Progenitor cell of endocrine pancreas (in vitro differentiated cells): ENCODE data around the gene NWD2. TPM values are rescaled to one million over a fixed set of nuclear protein-coding genes. Genes with fewer than 3 reads are reported as not detected.

Source experiments
- DNase-seq: peaks from one replicate; pipeline ENCODE4 v3.0.0; 2021; ENCODE audit warnings: low spot score; ENCODE audit not compliant: unreplicated experiment
- H3K27ac Mint-ChIP-seq: 2 replicates; pipeline ENCODE4 v1.8.0; 2021; ENCODE audit warnings: mild to moderate bottlenecking, moderate library complexity, mixed read lengths
- H3K27me3 Mint-ChIP-seq: 2 replicates; pipeline ENCODE4 v1.8.0; 2021; ENCODE audit warnings: mixed read lengths
- H3K36me3 Mint-ChIP-seq: 2 replicates; pipeline ENCODE4 v1.8.0; 2022; ENCODE audit warnings: mixed read lengths; ENCODE audit not compliant: insufficient read depth
- H3K4me1 Mint-ChIP-seq: 2 replicates; pipeline ENCODE4 v1.8.0; 2021; ENCODE audit warnings: low read depth, mixed read lengths
- H3K4me3 Mint-ChIP-seq: 2 replicates; pipeline ENCODE4 v1.8.0; 2021; ENCODE audit warnings: low read depth, mild to moderate bottlenecking, moderate library complexity, mixed read lengths
- H3K9me3 Mint-ChIP-seq: 2 replicates; pipeline ENCODE4 v1.8.0; 2021; ENCODE audit warnings: low read depth, mixed read lengths
- CTCF ChIP-seq: fragments of 200-600 bp; sonication (generic); IDR thresholded peaks from one replicate; pipeline ENCODE4 v1.5.0; 2021; ENCODE audit warnings: antibody characterized with exemption, mild to moderate bottlenecking; ENCODE audit not compliant: unreplicated experiment
- total RNA-seq: library from RNA; stranded (reverse); gene quantifications from 2 replicates; pipeline ENCODE4 v1.2.1, GENCODE V29; 2021

Gene NWD2
- total RNA-seq, 1 donor from 2014 or later = 0.05 TPM

DNA sequence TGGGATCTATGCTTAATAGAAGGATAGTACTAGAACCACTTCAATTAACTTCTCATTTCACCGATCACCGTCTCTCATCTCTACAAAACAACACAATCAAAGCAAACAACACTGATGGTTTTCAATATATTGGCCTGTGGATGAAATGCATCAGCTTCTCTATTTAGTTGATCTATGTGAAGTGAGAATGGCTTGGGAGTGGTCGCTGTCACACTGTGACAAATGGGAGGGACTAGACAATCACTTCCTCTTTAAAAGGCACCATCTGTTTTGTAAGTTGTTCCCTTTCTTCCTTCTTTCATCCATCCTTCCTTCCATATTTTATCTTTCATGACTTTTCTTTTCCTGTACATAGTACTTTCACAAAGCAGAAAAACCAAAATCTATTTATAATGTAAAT lies 23.9 kb upstream of the NWD2 start:
- no peak for TF ChIP-seq CTCF
- no peaks in the 10 kb centered on the region for H3K4me1 Mint-ChIP-seq
- no peaks in the 10 kb centered on the region for H3K36me3 Mint-ChIP-seq
- no peak overlapping the region for H3K4me3 Mint-ChIP-seq
- H3K27ac Mint-ChIP-seq = no peak overlapping the region
- H3K27me3 Mint-ChIP-seq = no peaks in the 10 kb centered on the region
- no peaks in the 10 kb centered on the region for H3K9me3 Mint-ChIP-seq
- DNase-seq = no peak

DNA sequence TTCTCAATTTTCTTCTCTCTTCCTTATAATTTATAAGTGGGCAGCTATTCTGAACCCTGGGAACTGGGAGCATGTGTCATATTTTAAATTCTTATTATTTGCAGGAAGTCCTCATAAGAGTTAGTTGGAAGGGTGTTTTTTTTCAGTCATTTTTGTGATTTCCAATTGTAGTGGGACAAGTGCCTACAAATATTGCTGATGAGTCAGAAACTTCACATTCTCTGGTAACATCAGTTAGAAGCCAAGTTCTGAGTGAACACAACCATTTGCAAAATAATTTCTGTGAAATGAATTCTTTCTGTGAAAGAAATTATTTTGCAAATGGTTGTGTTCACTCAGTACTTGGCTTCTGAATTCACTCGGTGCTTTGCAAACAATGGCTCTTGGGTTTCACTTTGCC lies 20.8 kb upstream of the NWD2 start:
- TF ChIP-seq CTCF = no peak
- H3K4me1 Mint-ChIP-seq = no peaks in the 10 kb centered on the region
- no peak for DNase-seq
- no peaks in the 10 kb centered on the region for H3K9me3 Mint-ChIP-seq
- H3K4me3 Mint-ChIP-seq = no peak overlapping the region
- H3K27me3 Mint-ChIP-seq = no peaks in the 10 kb centered on the region
- no peak overlapping the region for H3K27ac Mint-ChIP-seq
- H3K36me3 Mint-ChIP-seq = no peaks in the 10 kb centered on the region

GRCh38 chr4:37224854-37225253 lies 19.7 kb upstream of the NWD2 start:
- Mint-ChIP-seq H3K27ac (no peak overlapping the region), H3K27me3 (no peaks in the 10 kb centered on the region), H3K9me3 (no peaks in the 10 kb centered on the region), H3K36me3 (no peaks in the 10 kb centered on the region), H3K4me3 (no peak overlapping the region), H3K4me1 (no peaks in the 10 kb centered on the region)
- TF ChIP-seq CTCF = no peak
- DNase-seq = no peak

DNA sequence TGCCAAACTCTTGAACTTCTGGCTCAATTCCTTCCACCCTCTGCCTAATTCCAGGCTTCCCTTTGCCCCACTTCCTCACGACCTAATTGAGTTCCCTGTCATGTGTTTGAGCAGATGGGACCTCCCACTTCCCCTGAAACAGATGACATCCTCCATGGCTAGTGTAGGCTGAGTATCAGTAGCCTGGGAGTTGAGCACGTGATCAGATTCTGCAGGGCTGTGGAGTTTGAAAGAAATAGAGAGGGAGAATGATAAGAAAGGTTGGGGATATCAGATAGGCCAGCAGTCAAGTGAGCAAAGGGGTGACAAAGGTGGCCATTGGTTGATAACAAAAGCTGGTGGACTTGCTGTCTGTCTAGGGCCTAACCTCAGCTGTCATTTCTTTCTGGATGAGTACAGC lies 18.8 kb upstream of the NWD2 start:
- no peak for TF ChIP-seq CTCF
- no peak overlapping the region for H3K27ac Mint-ChIP-seq
- no peaks in the 10 kb centered on the region for H3K27me3 Mint-ChIP-seq
- no peak overlapping the region for H3K4me3 Mint-ChIP-seq
- H3K36me3 Mint-ChIP-seq = no peaks in the 10 kb centered on the region
- no peak for DNase-seq
- no peaks in the 10 kb centered on the region for H3K9me3 Mint-ChIP-seq
- H3K4me1 Mint-ChIP-seq = no peaks in the 10 kb centered on the region

GRCh38 chr4:37232315-37232714 lies 12.2 kb upstream of the NWD2 start:
- Mint-ChIP-seq H3K27ac (no peak overlapping the region), H3K4me1 (no peaks in the 10 kb centered on the region), H3K4me3 (no peak overlapping the region), H3K9me3 (no peaks in the 10 kb centered on the region), H3K36me3 (no peaks in the 10 kb centered on the region), H3K27me3 (peaks cover 11% of the 10 kb centered on the region)
- DNase-seq = no peak
- no peak for TF ChIP-seq CTCF
